DND-41 (cell line): ENCODE data around the gene GAST.

Experiments
- EZH2 ChIP-seq: IDR thresholded peaks from 3 replicates; pipeline ENCODE4 v1.6.1; 2012; ENCODE audit warnings: borderline replicate concordance, low read depth, mild to moderate bottlenecking, moderate library complexity, low read length, inconsistent platforms; ENCODE audit not compliant: severe bottlenecking
- TF ChIP-seq, protein P1 (sequence below): IDR thresholded peaks from 2 replicates; pipeline ENCODE4 v1.5.1; 2012; ENCODE audit warnings: borderline replicate concordance, low read length, moderate library complexity, mild to moderate bottlenecking; ENCODE audit not compliant: poor library complexity, severe bottlenecking; ENCODE audit errors: extremely low read depth

GRCh38 chr17:41664172-41664457, 48.0 kb upstream of the GAST start:
- TF ChIP-seq, protein P1, sequence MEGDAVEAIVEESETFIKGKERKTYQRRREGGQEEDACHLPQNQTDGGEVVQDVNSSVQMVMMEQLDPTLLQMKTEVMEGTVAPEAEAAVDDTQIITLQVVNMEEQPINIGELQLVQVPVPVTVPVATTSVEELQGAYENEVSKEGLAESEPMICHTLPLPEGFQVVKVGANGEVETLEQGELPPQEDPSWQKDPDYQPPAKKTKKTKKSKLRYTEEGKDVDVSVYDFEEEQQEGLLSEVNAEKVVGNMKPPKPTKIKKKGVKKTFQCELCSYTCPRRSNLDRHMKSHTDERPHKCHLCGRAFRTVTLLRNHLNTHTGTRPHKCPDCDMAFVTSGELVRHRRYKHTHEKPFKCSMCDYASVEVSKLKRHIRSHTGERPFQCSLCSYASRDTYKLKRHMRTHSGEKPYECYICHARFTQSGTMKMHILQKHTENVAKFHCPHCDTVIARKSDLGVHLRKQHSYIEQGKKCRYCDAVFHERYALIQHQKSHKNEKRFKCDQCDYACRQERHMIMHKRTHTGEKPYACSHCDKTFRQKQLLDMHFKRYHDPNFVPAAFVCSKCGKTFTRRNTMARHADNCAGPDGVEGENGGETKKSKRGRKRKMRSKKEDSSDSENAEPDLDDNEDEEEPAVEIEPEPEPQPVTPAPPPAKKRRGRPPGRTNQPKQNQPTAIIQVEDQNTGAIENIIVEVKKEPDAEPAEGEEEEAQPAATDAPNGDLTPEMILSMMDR, result no peak
- no peak for TF ChIP-seq EZH2
